Fibroblast of villous mesenchyme (primary cell): ENCODE measurements around the gene DDI1. TPM values are rescaled to one million over a fixed set of nuclear protein-coding genes. Genes with fewer than 3 reads are reported as not detected.

Source experiments
- DNase-seq: peaks from one replicate; pipeline ENCODE4 v3.0.0-alpha.2; 2010; ENCODE audit warnings: low read depth
- H3K4me3 ChIP-seq: 2 replicates; pipeline ENCODE4 v1.5.1; 2011; ENCODE audit warnings: low read depth, mild to moderate bottlenecking, low read length
- CTCF ChIP-seq: IDR thresholded peaks from 2 replicates; pipeline ENCODE4 v1.5.1; 2012; ENCODE audit warnings: low read depth, mild to moderate bottlenecking, low read length; ENCODE audit not compliant: insufficient read depth
- total RNA-seq: library from RNA; depleted of rRNA; stranded (reverse); fragments of >200 nt; gene quantifications from 2 replicates; pipeline ENCODE4 v1.2.3, GENCODE V29; 2012

Gene DDI1
- total RNA-seq, 1 donor = under 0.01 TPM

- no peak overlapping the region for H3K4me3 ChIP-seq
- no peak for TF ChIP-seq CTCF
- DNase-seq = no peak
Measured at GRCh38 chr11:104049116-104049515, 12.7 kb downstream of the DDI1 start.

DNA sequence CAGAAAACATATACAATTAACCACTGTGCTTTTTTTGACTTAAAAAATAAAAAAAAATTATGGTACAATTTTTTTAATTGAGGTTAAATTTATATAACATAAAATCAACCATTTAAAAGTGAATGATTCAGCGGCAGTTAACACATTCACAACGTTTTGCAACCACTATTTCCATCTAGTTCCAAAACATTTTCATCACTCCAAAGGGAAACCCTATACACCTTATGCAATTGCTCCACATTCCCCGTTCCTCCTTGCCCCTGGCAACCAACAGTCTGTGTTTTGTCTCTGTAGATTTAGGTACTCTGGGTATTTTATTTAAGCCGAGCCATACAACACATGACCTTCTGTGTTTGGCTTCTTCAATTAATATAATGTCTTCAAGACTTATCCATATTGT, 15.3 kb downstream of the DDI1 start:
- TF ChIP-seq CTCF = no peak
- DNase-seq = no peak
- H3K4me3 ChIP-seq = no peak overlapping the region

GRCh38 chr11:104053743-104054478, 17.5 kb downstream of the DDI1 start:
- DNase-seq = no peak
- no peak for TF ChIP-seq CTCF
- no peak overlapping the region for H3K4me3 ChIP-seq

GRCh38 chr11:104054911-104055529, 18.6 kb downstream of the DDI1 start:
- TF ChIP-seq CTCF = no peak
- DNase-seq = no peak
- H3K4me3 ChIP-seq = no peak overlapping the region

DNA sequence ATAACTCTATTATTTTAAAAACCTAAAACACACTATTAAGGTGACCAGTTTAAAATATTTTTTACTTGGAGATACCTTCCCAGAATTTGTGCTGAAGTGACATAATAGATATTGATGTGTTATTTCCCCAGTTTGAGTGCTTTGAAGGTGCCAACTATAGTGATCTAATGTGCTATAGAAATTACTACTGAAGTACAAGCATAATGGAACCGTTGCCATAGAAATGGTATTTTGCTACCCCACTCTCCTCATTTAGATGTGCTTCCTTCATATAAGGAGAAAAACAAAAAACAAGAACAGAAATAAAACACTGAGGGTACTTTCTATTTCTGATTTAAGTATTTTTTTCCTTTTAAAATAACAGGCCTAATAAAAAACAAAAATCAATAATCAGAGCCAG, 19.2 kb downstream of the DDI1 start:
- H3K4me3 ChIP-seq = no peak overlapping the region
- TF ChIP-seq CTCF = no peak
- DNase-seq = no peak

GRCh38 chr11:104057908-104058307, 21.5 kb downstream of the DDI1 start:
- TF ChIP-seq CTCF = no peak
- H3K4me3 ChIP-seq = no peak overlapping the region
- no peak for DNase-seq

DNA sequence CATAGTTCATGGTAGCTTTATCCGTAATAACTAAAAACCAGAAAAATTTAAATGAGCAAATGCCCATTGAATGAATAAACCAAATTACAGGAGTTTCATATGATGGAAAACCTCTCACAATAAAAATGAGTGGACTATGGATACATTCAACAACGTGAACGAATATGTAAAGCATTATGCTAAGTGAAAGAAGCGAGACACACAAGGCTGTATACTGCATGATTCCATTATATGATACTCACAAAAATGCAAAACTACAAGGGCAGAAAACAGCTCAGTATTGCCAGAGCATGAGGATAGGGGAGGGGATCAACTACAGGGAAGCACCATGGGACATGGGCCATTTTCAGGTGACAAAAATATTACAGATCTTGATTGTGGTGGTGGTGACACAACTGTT, 22.2 kb downstream of the DDI1 start:
- no peak for TF ChIP-seq CTCF
- H3K4me3 ChIP-seq = no peak overlapping the region
- DNase-seq = no peak
